ENCODE results near the gene GMCL2.

DNA sequence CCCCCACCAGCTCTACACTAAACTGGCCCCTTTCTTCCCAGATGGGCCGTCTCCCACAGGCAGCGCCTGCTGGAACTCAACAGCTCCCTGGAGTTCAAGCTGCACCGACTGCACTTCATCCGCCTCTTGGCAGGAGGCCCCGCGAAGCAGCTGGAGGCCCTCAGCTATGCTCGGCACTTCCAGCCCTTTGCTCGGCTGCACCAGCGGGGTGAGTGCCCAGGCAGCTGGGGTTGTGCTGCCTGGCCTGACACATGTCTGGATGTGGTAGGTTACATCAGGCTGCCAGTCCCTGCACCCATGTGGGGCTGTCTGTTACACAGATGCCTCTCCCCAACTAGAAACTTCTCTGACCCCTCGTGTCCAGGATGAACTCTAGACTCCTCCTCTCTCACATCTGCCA is 43.3 kb downstream of the GMCL2 start:
- TF ChIP-seq, protein P1, sequence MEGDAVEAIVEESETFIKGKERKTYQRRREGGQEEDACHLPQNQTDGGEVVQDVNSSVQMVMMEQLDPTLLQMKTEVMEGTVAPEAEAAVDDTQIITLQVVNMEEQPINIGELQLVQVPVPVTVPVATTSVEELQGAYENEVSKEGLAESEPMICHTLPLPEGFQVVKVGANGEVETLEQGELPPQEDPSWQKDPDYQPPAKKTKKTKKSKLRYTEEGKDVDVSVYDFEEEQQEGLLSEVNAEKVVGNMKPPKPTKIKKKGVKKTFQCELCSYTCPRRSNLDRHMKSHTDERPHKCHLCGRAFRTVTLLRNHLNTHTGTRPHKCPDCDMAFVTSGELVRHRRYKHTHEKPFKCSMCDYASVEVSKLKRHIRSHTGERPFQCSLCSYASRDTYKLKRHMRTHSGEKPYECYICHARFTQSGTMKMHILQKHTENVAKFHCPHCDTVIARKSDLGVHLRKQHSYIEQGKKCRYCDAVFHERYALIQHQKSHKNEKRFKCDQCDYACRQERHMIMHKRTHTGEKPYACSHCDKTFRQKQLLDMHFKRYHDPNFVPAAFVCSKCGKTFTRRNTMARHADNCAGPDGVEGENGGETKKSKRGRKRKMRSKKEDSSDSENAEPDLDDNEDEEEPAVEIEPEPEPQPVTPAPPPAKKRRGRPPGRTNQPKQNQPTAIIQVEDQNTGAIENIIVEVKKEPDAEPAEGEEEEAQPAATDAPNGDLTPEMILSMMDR (conservative IDR thresholded peaks at IDR 0.05; ENCODE audit: low read depth in 2 of 2) = no peak
- no peak for TF ChIP-seq CREB1 (CRISPR knock-in tag; IDR thresholded peaks at IDR 0.05; ENCODE audit: low read depth)
- TF ChIP-seq EZH2phosphoT487 (IDR thresholded peaks at IDR 0.05; ENCODE audit: unreplicated experiment) = no peak
- no peak for TF ChIP-seq EZH2 (IDR thresholded peaks at IDR 0.05; ENCODE audit: low read depth, unreplicated experiment)

All from GM23338 (cell line).